ENCODE results near the gene BABAM1.

DNA sequence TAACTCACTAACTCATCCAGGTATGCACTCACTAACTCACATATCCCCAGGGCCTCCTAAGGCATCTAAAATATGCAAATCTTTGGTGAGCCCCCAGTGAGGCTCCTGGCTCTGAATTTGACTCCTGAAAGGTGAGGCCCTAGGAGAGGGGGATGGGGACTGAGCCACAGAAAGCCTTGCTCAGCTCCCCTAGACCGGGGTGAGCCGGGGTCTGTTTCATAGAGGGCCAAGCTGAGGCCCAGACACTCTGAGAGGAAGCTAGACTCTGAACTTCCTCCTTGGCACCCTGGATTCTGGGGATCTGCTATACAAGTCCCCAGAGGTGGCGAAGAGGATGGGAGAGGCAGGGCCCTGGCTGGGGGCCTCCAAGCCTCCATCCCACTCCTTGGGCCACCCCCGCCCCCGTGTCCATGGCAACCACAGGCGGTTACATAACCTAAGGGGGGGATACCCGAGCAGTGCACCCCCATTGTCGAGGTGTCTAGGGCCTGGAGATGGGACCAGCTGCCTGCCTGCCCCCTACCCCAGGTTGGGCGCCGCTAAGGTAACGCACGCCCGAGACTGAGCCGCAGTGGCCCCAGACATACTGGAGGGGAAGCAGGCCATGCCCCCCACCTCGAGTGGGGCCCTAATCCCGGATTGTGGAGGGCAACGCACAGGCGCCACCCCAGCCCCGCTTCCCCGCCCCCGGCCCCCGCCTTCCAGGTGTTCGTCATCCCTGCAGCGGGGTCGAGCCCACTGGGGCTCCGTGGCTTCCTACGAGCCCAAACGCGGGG lies 35.3 kb downstream of the BABAM1 start:
- TF ChIP-seq EZH2 (IDR thresholded peaks at IDR 0.05) (no peak), FOXP2 (optimal IDR thresholded peaks at IDR 0.05; ENCODE audit: control extremely low read depth, extremely low read length, insufficient read depth) (no peak)
